Measurements from ENCODE around the gene ITIH1.

GRCh38 chr3:52792961-52793695 is 15.7 kb downstream of the ITIH1 start:
- TF ChIP-seq, protein P1, sequence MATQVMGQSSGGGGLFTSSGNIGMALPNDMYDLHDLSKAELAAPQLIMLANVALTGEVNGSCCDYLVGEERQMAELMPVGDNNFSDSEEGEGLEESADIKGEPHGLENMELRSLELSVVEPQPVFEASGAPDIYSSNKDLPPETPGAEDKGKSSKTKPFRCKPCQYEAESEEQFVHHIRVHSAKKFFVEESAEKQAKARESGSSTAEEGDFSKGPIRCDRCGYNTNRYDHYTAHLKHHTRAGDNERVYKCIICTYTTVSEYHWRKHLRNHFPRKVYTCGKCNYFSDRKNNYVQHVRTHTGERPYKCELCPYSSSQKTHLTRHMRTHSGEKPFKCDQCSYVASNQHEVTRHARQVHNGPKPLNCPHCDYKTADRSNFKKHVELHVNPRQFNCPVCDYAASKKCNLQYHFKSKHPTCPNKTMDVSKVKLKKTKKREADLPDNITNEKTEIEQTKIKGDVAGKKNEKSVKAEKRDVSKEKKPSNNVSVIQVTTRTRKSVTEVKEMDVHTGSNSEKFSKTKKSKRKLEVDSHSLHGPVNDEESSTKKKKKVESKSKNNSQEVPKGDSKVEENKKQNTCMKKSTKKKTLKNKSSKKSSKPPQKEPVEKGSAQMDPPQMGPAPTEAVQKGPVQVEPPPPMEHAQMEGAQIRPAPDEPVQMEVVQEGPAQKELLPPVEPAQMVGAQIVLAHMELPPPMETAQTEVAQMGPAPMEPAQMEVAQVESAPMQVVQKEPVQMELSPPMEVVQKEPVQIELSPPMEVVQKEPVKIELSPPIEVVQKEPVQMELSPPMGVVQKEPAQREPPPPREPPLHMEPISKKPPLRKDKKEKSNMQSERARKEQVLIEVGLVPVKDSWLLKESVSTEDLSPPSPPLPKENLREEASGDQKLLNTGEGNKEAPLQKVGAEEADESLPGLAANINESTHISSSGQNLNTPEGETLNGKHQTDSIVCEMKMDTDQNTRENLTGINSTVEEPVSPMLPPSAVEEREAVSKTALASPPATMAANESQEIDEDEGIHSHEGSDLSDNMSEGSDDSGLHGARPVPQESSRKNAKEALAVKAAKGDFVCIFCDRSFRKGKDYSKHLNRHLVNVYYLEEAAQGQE (IDR thresholded peaks at IDR 0.05; ENCODE audit: unreplicated experiment): no peak
- TF ChIP-seq STAT1 (IDR thresholded peaks at IDR 0.05; ENCODE audit: unreplicated experiment) (no peak), CTCF (conservative IDR thresholded peaks at IDR 0.05; ENCODE audit: low read depth in 2 of 2) (no peak), POLR2AphosphoS5 (IDR thresholded peaks at IDR 0.05; ENCODE audit: low read depth) (no peak), ZNF114 (CRISPR knock-in tag; IDR thresholded peaks at IDR 0.05) (no peak), EZH2phosphoT487 (IDR thresholded peaks at IDR 0.05; ENCODE audit: unreplicated experiment) (no peak), EZH2 (IDR thresholded peaks at IDR 0.05; ENCODE audit: low read depth, unreplicated experiment) (no peak), JUNB (IDR thresholded peaks at IDR 0.05; ENCODE audit: unreplicated experiment) (no peak), ETS1 (IDR thresholded peaks at IDR 0.05) (no peak), NANOG (IDR thresholded peaks at IDR 0.05; ENCODE audit: borderline replicate concordance) (no peak)
